IPS-18c (cell line): ENCODE results near the gene GLRA2.
"Not testable (repeated sequence)": the region's sequence is repeated elsewhere in the genome, so short reads cannot be mapped to it uniquely, and the experiment has no call there.

ENCODE experiments used
- H3K4me3 ChIP-seq: 2 replicates; pipeline ENCODE4 v1.7.0; 2013; ENCODE audit warnings: low read depth, mild to moderate bottlenecking, low read length, moderate library complexity; ENCODE audit not compliant: insufficient read depth
- H3K9me3 ChIP-seq: one replicate; pipeline ENCODE4 v1.6.1; 2013; ENCODE audit warnings: mild to moderate bottlenecking, low read length, moderate library complexity; ENCODE audit not compliant: control insufficient read depth, insufficient read depth

Gene GLRA2

DNA sequence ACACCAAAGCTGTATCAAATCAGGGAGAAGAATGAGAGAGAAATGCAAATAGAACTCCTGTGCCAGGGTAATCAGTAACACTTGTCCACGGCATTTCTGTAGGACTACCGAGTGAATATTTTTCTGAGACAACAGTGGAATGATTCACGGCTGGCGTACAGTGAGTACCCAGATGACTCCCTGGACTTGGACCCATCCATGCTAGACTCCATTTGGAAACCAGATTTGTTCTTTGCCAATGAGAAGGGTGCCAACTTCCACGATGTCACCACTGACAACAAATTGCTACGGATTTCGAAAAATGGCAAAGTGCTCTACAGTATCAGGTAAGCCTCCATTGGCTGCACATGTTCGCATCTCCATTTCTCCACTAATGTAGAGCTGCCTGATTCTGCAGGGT lies 51.7 kb downstream of the GLRA2 start:
- no peaks in the 10 kb centered on the region for H3K9me3 ChIP-seq
- no peak overlapping the region for H3K4me3 ChIP-seq

DNA sequence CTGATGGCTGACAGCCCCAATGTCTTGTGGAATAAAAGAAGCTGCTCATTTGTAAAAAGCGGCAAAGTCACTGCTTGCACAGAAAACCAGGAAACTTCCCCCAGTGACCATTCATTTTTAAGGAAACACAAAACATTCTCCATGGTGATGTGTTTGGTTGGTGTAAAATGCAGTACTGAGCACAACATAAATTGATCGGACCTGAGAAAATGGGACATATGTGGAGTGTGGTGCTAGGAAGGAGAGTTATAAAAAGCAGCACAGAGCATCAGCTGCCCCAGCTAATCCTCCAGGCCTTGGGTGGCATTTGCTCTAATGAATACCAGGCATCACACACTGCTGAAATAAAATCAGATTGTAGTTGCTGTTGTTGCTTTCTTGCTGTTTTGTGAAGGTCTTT lies 55.2 kb downstream of the GLRA2 start:
- Histone ChIP-seq H3K9me3 (peaks cover 2% of the 10 kb centered on the region), H3K4me3 (no peak overlapping the region)

DNA sequence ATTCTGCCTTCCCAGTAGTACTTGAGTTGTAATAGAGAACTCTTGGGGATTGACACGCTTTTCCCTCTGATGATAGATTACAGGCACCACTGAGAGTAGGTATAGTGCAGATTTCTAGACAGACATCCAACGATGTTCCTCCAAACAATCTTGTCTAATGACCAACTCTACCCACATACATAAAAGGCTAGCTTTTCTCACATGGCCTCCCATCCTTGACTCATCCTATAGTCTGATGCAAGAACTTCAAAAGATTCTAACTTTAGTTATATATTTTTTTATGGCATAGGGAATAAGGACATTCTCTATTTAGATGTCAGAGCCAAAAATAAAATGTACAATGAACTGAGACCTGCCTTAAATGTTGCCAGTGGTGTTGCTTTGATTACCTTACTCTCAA lies 60.9 kb downstream of the GLRA2 start:
- H3K9me3 ChIP-seq = peaks cover 2% of the 10 kb centered on the region
- H3K4me3 ChIP-seq = no peak overlapping the region

DNA sequence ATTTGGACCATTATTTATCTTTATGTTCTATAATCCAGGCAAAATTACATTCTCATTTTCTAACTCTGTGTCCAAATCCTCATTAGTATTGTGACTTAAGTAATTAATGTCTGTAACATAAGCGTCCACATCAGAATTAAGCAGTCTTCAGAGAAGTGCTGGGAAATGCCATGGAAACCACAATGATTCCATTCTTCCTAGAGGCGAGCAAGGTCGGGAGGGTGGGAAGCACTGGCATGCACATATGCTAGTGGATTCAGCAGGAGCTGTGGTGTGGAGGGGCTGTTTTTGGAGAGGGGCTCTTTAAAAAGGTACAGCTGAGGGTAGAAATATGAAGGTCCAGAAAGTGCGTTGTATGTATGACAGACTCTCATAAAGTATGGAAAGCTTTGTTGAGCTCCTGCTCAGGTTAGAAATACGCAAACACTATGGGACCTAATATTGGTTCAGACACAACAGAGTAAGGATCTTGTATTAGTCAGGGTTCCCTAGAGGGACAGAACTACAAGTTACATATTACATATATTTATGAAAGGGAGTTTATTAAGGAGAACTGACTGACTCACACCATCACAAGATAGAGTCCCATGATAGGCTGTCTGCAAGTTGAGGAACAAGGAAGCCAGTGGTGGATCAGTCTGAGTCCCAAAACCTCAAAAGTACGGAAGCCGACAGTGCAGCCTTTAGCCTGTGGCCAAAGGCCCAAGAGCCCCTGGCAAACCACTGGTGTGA lies 61.5 kb downstream of the GLRA2 start:
- Histone ChIP-seq H3K4me3 (no peak overlapping the region), H3K9me3 (peaks cover 2% of the 10 kb centered on the region)

DNA sequence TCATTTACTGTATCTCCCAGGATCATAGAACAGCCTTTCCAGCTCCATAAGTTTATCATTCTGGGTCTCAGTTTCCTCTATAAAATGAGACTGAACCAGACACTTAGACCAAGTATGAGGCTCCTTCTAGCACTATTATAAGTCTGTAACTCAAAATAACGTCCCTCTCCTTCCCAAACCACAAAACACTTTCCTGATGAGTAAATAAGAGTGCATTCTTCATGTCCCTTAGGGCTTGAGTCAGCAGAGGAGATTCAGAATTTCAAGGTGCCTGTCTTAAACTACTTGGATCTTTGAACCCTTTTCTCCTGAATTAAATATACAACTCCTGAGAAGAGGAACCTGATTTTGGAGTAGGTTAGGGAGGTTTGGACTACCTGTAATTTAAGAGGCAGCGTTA lies 62.6 kb downstream of the GLRA2 start:
- H3K9me3 ChIP-seq = peaks cover 1% of the 10 kb centered on the region
- H3K4me3 ChIP-seq = no peak overlapping the region

DNA sequence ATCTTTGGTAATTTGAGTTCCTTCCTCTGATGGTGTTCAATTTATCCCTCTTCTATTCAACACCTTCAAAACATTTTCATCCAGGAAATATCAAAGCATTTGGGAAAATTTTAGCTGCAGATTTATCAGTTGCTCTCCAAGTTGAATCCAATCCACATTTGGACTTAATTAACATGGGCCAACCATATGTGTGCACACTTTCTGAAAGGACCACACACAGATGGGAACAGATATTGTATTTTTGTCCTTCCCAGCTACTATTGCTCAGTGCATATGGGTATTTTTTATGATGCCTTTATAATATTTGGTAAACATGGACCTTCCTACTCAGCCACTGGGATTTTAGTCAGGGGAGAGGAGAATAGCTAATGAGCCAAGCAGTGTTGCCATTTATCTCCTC lies 65.2 kb downstream of the GLRA2 start:
- no peaks in the 10 kb centered on the region for H3K9me3 ChIP-seq
- H3K4me3 ChIP-seq = no peak overlapping the region

DNA sequence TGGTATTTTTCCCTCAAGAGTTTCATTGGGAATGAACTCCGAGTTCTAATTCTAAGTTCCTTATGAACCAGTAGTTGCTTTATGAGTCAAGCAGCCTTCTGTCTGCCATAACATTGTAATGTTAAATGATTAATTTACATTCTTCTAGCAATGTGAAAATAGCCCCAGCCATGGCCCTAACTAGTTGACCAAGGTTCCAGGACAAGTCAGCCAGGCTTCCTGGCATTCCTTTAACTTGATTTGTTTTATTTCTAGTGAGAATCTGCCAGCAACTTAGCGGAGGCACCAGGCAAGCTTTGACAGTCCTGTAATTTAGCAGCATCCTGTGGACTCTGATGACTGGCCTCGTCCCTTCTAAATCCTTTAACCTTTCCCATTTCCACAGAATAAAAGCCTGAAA lies 69.0 kb downstream of the GLRA2 start:
- Histone ChIP-seq H3K4me3 (no peak overlapping the region), H3K9me3 (no peaks in the 10 kb centered on the region)

DNA sequence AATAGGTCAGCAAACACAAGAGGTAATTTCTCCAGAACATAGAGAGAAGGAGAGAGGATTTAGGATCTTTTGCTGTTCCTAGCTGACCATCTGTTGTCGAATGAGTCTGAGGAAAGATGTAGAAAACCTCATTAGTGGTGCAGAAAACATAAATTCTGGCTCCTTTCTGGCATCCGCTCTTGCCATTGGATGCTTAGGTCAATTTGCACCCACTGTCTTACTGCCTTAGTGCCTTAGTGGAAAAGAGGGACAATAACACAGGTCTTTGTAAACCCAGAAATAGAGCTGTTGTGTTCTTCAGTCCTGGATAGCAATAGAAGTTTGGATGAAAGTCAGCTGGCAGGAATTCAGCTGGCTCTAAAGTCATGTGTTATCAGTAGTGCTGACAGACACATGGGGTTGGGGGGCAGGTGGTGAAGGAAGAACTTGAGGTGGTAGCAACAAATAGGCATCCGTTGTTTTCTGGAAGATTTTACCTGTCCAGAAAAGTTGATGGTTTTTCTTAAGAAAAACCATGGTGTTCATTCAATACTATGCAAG lies 78.2 kb downstream of the GLRA2 start:
- Histone ChIP-seq H3K4me3 (no peak overlapping the region), H3K9me3 (no peaks in the 10 kb centered on the region)

DNA sequence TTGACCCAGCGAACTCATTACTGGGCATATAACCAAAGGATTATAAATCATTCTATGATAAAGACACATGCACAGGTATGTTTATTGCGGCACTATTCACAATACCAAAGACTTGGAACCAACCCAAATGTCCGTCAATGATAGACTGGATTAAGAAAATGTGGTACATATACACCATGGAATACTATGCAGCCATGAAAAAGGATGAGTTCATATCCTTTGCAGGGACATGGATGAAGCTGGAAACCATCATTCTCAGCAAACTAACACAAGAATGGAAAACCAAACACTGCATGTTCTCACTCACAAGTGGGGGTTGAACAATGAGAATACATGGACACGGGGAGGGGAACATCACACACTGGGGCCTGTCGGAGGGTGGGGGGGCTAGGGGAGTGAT lies 83.1 kb downstream of the GLRA2 start:
- H3K4me3 ChIP-seq, H3K9me3 ChIP-seq: not testable (repeated sequence)

DNA sequence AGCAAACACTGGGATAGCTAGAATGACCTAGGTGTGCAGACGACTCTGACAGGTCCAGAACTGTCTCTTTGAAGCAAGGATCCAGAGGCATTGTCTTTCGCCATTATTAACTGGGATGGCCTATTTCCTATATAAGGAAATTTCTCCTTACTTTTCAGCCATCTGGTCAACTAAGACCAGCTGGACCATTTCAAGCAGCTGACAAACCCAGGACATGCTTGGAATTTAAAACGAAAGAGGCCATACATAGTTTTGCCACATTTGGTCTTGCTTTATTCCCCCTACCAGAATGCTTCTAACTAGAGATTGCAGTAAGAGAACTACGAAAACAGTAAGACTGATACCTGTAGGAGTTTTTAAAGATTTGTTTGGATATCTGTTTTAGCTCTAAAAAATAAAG lies 87.0 kb downstream of the GLRA2 start:
- no peak overlapping the region for H3K4me3 ChIP-seq

DNA sequence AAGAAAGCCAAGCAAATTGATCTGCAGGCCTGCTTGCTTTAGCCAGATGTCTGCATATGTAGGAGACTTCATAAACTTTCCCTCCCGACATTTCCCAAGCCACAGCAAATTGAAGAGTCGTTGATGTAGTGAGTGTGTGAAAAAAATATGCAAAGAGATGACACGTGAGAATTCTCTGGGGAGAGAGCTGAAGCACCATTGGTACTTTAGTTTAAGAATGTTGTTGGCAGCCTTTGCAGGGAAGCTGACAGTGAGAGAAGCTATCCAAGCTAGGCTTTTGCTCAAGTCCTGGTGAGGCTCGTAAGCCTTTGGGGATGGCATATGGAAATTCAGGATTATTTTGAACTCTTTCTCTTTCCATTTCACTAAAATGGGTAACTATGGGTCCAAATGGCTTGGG lies 87.5 kb downstream of the GLRA2 start:
- no peak overlapping the region for H3K4me3 ChIP-seq

More for the DNA sequence above, 87.0 kb downstream of the GLRA2 start:
- no peaks in the 10 kb centered on the region for H3K9me3 ChIP-seq

DNA sequence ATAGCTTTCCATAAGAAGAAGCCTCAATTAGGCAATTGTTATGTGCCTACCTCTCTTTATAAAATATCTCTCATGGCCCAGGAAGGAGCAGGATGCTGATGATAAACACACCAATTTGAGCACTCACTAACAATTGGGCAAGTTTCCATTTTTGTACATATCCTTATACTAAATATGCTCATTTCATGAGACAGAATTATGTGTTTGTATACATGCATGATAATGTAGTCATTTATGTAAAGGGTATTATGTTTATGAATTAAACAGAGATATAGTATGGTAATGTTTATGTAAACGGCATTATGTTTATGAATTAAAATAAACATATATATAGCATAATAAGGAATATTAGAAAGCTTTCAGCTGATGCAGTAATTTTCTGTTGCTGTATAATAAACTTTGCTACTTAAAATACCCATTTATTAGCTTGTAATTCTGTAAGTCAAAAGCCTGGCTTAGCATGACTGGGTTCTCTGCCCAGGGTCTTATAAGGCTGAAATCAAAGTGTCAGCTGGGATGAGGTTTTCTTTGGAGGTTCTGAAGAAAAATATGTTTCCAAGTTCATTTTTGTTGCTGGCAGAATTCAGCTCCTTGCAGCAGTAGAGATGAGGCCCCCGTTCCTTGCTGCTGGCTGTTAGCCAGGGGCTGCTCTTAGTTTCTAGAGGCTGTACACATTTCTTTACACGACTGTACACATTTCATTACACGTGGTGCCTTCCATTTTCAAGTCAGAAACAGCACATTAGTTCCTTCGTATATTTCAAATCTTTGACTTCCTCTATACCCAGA lies 89.0 kb downstream of the GLRA2 start:
- H3K4me3 ChIP-seq = no peak overlapping the region

More for the DNA sequence above, 87.5 kb downstream of the GLRA2 start:
- no peaks in the 10 kb centered on the region for H3K9me3 ChIP-seq

DNA sequence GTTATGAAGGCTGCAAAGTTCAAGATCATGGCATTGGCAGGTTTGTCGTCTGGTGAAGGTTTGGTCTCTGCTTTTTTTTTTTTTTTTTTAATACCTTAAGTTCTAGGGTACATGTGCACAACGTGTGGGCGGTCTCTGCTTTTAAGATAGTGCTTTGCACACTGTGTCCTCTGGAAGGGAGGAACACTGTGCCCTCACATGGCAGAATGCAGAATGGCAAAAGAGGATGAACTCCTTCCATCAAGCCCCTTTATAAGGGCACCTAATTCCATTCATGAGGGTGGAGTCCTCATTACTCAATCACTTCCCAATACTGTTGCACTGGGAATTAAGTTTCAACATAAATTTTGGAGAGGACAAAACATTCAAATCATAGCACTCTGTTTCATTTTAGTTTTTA lies 101.4 kb downstream of the GLRA2 start:
- H3K4me3 ChIP-seq = no peak overlapping the region
- H3K9me3 ChIP-seq = no peaks in the 10 kb centered on the region

More for the DNA sequence above, 89.0 kb downstream of the GLRA2 start:
- no peaks in the 10 kb centered on the region for H3K9me3 ChIP-seq

DNA sequence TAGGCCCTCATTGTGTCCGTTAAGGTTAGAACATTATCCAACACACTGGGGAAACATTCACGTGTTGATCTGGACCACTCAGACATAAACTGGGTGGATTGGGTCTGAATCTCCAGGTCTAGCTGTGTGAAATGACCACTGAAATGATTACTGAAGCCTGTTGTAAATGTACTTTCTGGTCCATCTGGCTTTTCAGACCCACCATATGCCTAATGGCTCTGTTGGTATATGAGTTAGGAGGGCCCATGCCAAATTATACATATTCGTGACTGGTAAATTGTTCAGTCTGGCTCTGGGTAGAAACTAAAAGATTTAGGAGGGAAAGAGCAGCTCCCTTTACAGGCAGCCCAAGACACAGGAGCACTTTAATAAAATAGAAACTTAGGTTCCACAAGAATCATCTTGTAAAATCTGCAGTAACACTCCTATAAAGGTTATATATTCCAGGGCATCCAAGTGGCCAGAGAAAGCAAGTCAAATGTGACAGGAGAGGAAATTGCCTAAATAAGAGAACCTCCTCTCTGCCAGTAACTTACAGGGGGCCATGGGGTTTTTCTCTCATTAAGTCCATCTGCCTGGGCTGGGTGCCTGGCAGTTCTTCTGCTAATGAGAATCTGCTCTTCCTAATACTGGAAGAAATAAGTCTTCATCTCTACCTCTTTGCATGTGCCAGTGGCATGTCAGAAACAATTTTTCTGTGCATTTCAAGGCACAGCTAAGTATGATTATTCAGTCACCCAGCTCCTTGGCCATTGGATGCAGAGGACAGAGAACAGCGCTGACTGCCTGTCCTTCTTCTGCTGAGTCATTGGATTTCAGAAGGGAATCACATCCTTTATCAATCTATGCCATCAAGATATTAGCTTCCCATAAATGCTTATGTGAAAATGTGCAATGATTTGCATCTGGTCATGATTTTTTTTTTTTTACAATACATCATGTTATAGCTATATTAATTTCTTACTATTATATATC lies 112.6 kb downstream of the GLRA2 start:
- Histone ChIP-seq H3K4me3 (no peak overlapping the region), H3K9me3 (no peaks in the 10 kb centered on the region)

DNA sequence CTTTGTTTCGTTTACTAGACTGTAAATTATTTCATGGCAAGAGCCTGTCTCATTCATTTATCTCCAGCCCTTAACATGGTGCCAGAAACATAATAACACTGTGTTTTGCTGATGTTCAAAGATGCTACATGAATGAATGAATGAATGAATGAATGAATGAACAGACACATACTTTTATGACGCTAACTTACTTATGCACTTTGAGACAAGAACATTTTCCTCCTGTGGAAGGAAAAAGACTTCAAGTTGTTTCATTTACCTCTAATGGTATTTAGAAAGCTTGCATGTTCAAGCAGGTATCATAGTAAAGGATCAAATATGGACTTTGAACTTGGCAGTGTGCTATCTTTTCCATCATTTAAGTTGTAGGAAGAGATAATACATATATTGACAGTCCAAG lies 131.6 kb downstream of the GLRA2 start:
- H3K4me3 ChIP-seq = no peak overlapping the region
- H3K9me3 ChIP-seq = no peaks in the 10 kb centered on the region

DNA sequence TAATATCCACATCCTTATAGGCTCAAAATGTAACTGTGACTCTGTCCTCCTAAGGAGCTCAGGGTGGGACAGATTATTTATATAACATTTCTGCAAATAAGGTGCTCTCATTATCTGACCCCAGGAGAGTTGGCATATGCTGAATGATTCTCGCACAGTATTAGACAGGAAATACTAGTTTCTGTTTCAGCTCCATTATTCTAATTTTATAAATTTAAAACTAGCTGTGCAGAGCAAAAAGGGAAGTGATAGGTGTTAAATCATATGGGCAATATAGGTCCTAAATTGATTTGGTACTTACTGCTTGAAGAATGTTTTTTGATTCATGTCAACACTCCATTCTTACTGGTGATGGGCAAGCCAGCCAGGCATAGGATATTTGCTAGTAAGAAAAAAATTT lies 141.5 kb downstream of the GLRA2 start:
- Histone ChIP-seq H3K4me3 (no peak overlapping the region), H3K9me3 (no peaks in the 10 kb centered on the region)

DNA sequence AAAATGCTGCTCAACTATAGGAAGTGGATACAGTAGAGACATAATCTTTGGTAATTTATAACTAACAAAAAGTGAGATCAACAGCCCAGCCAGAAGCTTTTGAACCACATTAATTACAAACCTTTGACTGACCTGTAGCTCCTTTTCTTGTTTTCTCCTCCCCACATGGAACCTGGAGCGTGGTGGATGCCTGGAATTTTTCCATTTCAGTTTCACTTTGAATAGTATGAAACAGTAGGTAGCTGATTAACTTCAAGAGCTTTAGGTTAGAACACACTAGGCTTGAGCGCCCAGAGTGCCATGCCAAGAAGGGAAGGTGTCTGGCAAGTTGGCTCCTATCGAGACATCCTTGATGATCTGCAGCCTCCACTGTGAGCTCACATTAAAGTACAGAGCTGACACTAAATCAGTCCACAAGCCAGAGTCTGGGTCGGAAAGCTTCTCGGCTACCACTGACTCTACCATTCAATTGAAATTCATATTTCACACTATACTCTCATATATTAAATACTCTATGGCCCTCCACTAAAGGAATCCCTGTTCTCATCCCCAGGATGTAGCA lies 143.4 kb downstream of the GLRA2 start:
- Histone ChIP-seq H3K4me3 (no peak overlapping the region), H3K9me3 (no peaks in the 10 kb centered on the region)
